ENCODE measurements around the gene PGC. TPM values are rescaled to one million over a fixed set of nuclear protein-coding genes. Genes with fewer than 3 reads are reported as not detected.

PGC gene
- total and polyA plus RNA-seq, 2 of the 8 experiments (the other 6 are each of a cell fraction or from before 2014, with no cell fraction given): 0.09 TPM; not detected in 1

GRCh38 chr6:41779336-41779735, 32.1 kb upstream of the PGC start:
- no peak overlapping the region; the same call in 1 of the 2 replicates for H4K8ac ChIP-seq (ENCODE audit: extremely low read depth, insufficient read depth, low read length)
- no peak overlapping the region for H2AFZ ChIP-seq (ENCODE audit: low read length)
- H3K27me3 ChIP-seq (replicated peaks in 1 of 4; ENCODE audit: control insufficient read depth in 3 of 4, extremely low read depth in 1 of 4, insufficient read depth in 3 of 4, low read length in 3 of 4): peaks cover 2 to 24% (median 11%) of the 10 kb centered on the region in 4 experiments; a peak in 6 of 7 replicates
- H3K18ac ChIP-seq (ENCODE audit: extremely low read depth, low read length): no peak overlapping the region
- no peak overlapping the region for H3K56ac ChIP-seq (replicated peaks; ENCODE audit: insufficient read length, low read depth, low read length)
- H4K91ac ChIP-seq (replicated peaks; ENCODE audit: insufficient read length, low read length): no peak overlapping the region
- H4K5ac ChIP-seq (ENCODE audit: insufficient read length, low read depth, low read length): no peak overlapping the region
- H3K79me2 ChIP-seq (ENCODE audit: control insufficient read depth in 1 of 2, insufficient read depth in 2 of 2, low read length in 2 of 2): no peaks in the 10 kb centered on the region
- H3K27ac ChIP-seq (ENCODE audit: low read depth, low read length): no peak overlapping the region
- POLR2A ChIA-PET (ENCODE audit: partially characterized antibody): interaction anchor here (1.0 kb wide), 1 partner anchor 45 kb away, joined by 3 read pairs; no protein-coding TSS in a partner anchor
- no peak overlapping the region for H2BK120ac ChIP-seq (replicated peaks; ENCODE audit: low read depth, low read length)
- peaks cover 8% of the 10 kb centered on the region for H3K23me2 ChIP-seq (ENCODE audit: low read depth, low read length)
- peak overlapping the region; percentile 74 to 76 for H3K4me2 ChIP-seq (ENCODE audit: insufficient read depth in 1 of 2, low read depth in 2 of 2, low read length in 2 of 2)
- peak overlapping the region in 1 of 4 experiments; percentile 57; a peak in 1 of 7 replicates for H3K9ac ChIP-seq (replicated peaks in 1 of 4; ENCODE audit: extremely low read depth in 1 of 4, low read depth in 3 of 4, low read length in 3 of 4)
- H2BK15ac ChIP-seq (ENCODE audit: low read length): no peak overlapping the region
- peaks cover 0 to 3% of the 10 kb centered on the region in 2 experiments for H4K20me1 ChIP-seq (replicated peaks in 1 of 2; ENCODE audit: control insufficient read depth in 1 of 2, insufficient read depth in 2 of 2, low read length in 2 of 2)
- H3K79me1 ChIP-seq (ENCODE audit: low read depth, low read length): no peaks in the 10 kb centered on the region
- no peak overlapping the region for H3K23ac ChIP-seq (ENCODE audit: insufficient read length)
- no peaks in the 10 kb centered on the region; a peak in 1 of 8 replicates for H3K36me3 ChIP-seq (ENCODE audit: control insufficient read depth in 2 of 4, insufficient read depth in 4 of 4, low read length in 3 of 4)
- no peaks in the 10 kb centered on the region for H3K9me3 ChIP-seq (ENCODE audit: insufficient read depth in 2 of 2, low read depth in 1 of 2, low read length in 1 of 2)
- no peak overlapping the region for H3K14ac ChIP-seq (ENCODE audit: insufficient read length)
- no peak overlapping the region for H2BK20ac ChIP-seq (ENCODE audit: low read length)
- H2BK5ac ChIP-seq (ENCODE audit: low read depth, low read length): no peak overlapping the region
- no peak for TF ChIP-seq BCL11A (IDR thresholded peaks at IDR 0.05; ENCODE audit: low read depth in 2 of 2, low read length in 2 of 2)
- no peak for TF ChIP-seq CBX8 (IDR thresholded peaks at IDR 0.05; ENCODE audit: borderline replicate concordance, low read depth, low read length)
- TF ChIP-seq BACH1 (IDR thresholded peaks at IDR 0.05; ENCODE audit: low read length): no peak
- TF ChIP-seq TAF7 (optimal IDR thresholded peaks at IDR 0.05; ENCODE audit: borderline replicate concordance, low read depth, low read length): no peak
- TF ChIP-seq USF2 (IDR thresholded peaks at IDR 0.05; ENCODE audit: low read length): no peak
- TF ChIP-seq GTF2F1 (IDR thresholded peaks at IDR 0.05; ENCODE audit: borderline replicate concordance, low read depth, low read length): no peak
- no peak for TF ChIP-seq ZNF274 (IDR thresholded peaks at IDR 0.05; ENCODE audit: borderline replicate concordance, extremely low read depth, low read length)
- TF ChIP-seq RBBP5 (IDR thresholded peaks at IDR 0.05; ENCODE audit: borderline replicate concordance, low read depth, low read length): no peak
- TF ChIP-seq EP300 (IDR thresholded peaks at IDR 0.05; ENCODE audit: borderline replicate concordance in 1 of 2, low read depth in 2 of 2, low read length in 2 of 2): no peak
- no peak for TF ChIP-seq ATF3 (IDR thresholded peaks at IDR 0.05; ENCODE audit: insufficient read depth, low read depth, low read length)
- DNase-seq (ENCODE audit: low read depth in 1 of 2, low spot score in 2 of 2) (no peak), FAIRE-seq (no peak)
- peak overlapping the region; percentile 55 to 85 (median 64) for H3K4me3 ChIP-seq (ENCODE audit: extremely low read depth in 1 of 4, insufficient read depth in 2 of 4, low read depth in 3 of 4, low read length in 4 of 4)
- CTCF ChIA-PET (ENCODE audit: partially characterized antibody): no interaction called here
- H2BK12ac ChIP-seq (ENCODE audit: low read depth, low read length): no peak overlapping the region
- no peak overlapping the region for H2AK5ac ChIP-seq (ENCODE audit: low read depth, low read length)
- H3K4ac ChIP-seq (replicated peaks; ENCODE audit: insufficient read length, low read depth, low read length): no peak overlapping the region
- 5% methylated on average over 5 of the region's 16 CpGs; no CpG with 5 or more reads in 1 of the 2 experiments for WGBS, 2 experiments (ENCODE audit: extremely low coverage in 1 of 2, insufficient coverage in 1 of 2, insufficient read length in 1 of 2, insufficient replicate concordance in 2 of 2, low coverage in 1 of 2, low lambda C conversion rate in 2 of 2, missing lambda C conversion rate in 1 of 2)
- H3K4me1 ChIP-seq (replicated peaks in 1 of 4; ENCODE audit: control insufficient read depth in 3 of 4, insufficient read depth in 4 of 4, low read length in 3 of 4): peaks cover 2 to 7% (median 5%) of the 10 kb centered on the region in 4 experiments; a peak in 4 of 7 replicates

All from H1 (cell line).